MM.1S (cell line): ENCODE measurements around the gene CILP2.

Experiments
- DNase-seq: peaks from one replicate; pipeline ENCODE4 v3.0.0-alpha.2; 2015
- H2AFZ ChIP-seq: fragments of 300-600 bp; sonication (generic); 2 replicates; pipeline ENCODE4 v1.6.0; 2016; ENCODE audit warnings: antibody characterized with exemption, low read length
- H3F3A ChIP-seq: fragments of 300-600 bp; sonication (generic); 2 replicates; pipeline ENCODE4 v1.6.1; 2016; ENCODE audit warnings: mild to moderate bottlenecking, antibody characterized with exemption, low read length, moderate library complexity, mixed read lengths; ENCODE audit not compliant: insufficient read depth
- H3K27ac ChIP-seq: fragments of 300-600 bp; sonication (generic); 2 replicates; pipeline ENCODE4 v1.5.1; 2016; ENCODE audit warnings: mild to moderate bottlenecking, low read length
- H3K27me3 ChIP-seq: fragments of 300-600 bp; sonication (generic); replicated peaks from 2 replicates; pipeline ENCODE4 v1.6.0; 2016; ENCODE audit warnings: low read length; ENCODE audit not compliant: insufficient read depth
- H3K36me3 ChIP-seq: fragments of 300-600 bp; sonication (generic); replicated peaks from 2 replicates; pipeline ENCODE4 v1.6.1; 2016; ENCODE audit warnings: mild to moderate bottlenecking, low read length, mixed read lengths; ENCODE audit not compliant: insufficient read depth
- H3K4me1 ChIP-seq: fragments of 300-600 bp; sonication (generic); 2 replicates; pipeline ENCODE4 v1.6.1; 2016; ENCODE audit warnings: low read length, mixed read lengths
- H3K4me2 ChIP-seq: fragments of 300-600 bp; sonication (generic); 2 replicates; pipeline ENCODE4 v1.6.0; 2016; ENCODE audit warnings: low read depth, low read length
- H3K4me3 ChIP-seq: fragments of 300-600 bp; sonication (generic); 2 replicates; pipeline ENCODE4 v1.5.1; 2016; ENCODE audit warnings: low read length, mixed read lengths
- H3K79me2 ChIP-seq: fragments of 300-600 bp; sonication (generic); 2 replicates; pipeline ENCODE4 v1.6.1; 2016; ENCODE audit warnings: mixed run types, low read length, mixed read lengths
- H3K9ac ChIP-seq: fragments of 300-600 bp; sonication (generic); 2 replicates; pipeline ENCODE4 v1.6.1; 2016; ENCODE audit warnings: low read length, mixed read lengths
- H3K9me2 ChIP-seq: fragments of 300-600 bp; sonication (generic); replicated peaks from 2 replicates; pipeline ENCODE4 v1.6.1; 2016; ENCODE audit warnings: mild to moderate bottlenecking, low read length, mixed read lengths; ENCODE audit not compliant: insufficient read depth
- H3K9me3 ChIP-seq: fragments of 300-600 bp; sonication (generic); replicated peaks from 2 replicates; pipeline ENCODE4 v1.6.1; 2016; ENCODE audit warnings: mild to moderate bottlenecking, low read length, mixed read lengths; ENCODE audit not compliant: insufficient read depth
- H4K20me1 ChIP-seq: fragments of 300-600 bp; sonication (generic); 2 replicates; pipeline ENCODE4 v1.6.1; 2016; ENCODE audit warnings: mild to moderate bottlenecking, low read length, moderate library complexity, mixed read lengths; ENCODE audit not compliant: insufficient read depth
- CTCF ChIP-seq: fragments of 300-600 bp; sonication (generic); IDR thresholded peaks from 2 replicates; pipeline ENCODE4 v1.5.1; 2016; ENCODE audit warnings: antibody characterized with exemption, low read length, mixed read lengths
- EZH2 ChIP-seq: fragments of 300-600 bp; sonication (generic); optimal IDR thresholded peaks from 2 replicates; pipeline ENCODE3; 2017; ENCODE audit warnings: low read depth, mild to moderate bottlenecking, antibody characterized with exemption, low read length, mixed read lengths
- EZH2phosphoT487 ChIP-seq: fragments of 300-600 bp; sonication (generic); IDR thresholded peaks from 2 replicates; pipeline ENCODE4 v1.6.1; 2018; ENCODE audit warnings: antibody characterized with exemption, low read length

The CILP2 gene

DNA sequence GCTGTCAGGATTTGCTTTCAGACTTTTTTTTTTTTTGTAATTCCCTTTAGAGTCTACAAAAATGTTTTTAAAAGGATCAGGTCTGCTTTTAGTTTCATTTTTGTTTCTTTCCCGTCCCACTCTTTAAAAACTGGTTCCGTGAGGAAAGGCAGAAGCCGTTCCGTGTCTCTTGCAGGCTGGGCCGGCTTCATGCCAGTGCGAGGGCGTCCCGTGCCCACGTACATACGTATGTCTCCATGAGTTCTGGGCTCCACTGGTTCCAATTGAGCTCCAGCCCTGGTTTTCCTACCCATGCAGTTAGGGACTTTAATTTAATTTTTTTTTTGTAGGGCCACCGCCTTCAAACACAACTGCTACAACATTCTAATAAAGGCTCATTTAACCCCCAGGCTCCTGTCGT lies 31.5 kb upstream of the CILP2 start:
- no peak overlapping the region for H3K4me2 ChIP-seq
- H3K79me2 ChIP-seq: no peaks in the 10 kb centered on the region
- H3K27ac ChIP-seq: no peak overlapping the region
- H3K9me2 ChIP-seq: no peaks in the 10 kb centered on the region
- H3K36me3 ChIP-seq: no peaks in the 10 kb centered on the region
- H4K20me1 ChIP-seq: no peaks in the 10 kb centered on the region
- no peak for DNase-seq
- no peaks in the 10 kb centered on the region for H3K27me3 ChIP-seq
- no peak overlapping the region for H2AFZ ChIP-seq
- no peak overlapping the region for H3K4me3 ChIP-seq
- no peaks in the 10 kb centered on the region for H3K4me1 ChIP-seq
- H3F3A ChIP-seq: no peaks in the 10 kb centered on the region
- no peak overlapping the region for H3K9ac ChIP-seq
- H3K9me3 ChIP-seq: no peaks in the 10 kb centered on the region
- no peak for TF ChIP-seq CTCF
- TF ChIP-seq EZH2phosphoT487: no peak
- TF ChIP-seq EZH2: no peak

DNA sequence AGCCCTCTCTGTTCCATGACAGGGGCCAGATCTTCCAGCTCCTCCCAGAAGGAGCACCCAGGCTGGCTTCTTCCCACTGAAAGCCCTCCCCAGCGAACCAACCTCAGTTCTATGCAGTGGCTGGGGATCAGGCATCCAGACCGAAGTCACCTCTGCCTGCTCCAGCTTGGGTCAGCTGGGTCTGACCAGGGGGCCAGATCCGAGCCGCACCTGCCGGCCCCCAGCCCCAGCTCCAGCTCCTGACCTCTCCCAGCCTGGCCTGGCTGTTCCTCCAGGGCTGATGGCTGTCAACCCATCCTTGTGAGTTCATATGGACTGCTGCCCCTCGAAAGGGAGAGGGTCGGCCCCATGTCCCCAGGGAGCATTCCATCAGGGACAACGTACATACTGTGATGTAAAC lies 30.7 kb upstream of the CILP2 start:
- TF ChIP-seq EZH2: no peak
- TF ChIP-seq CTCF: no peak
- TF ChIP-seq EZH2phosphoT487: no peak
- H4K20me1 ChIP-seq: no peaks in the 10 kb centered on the region
- H3K36me3 ChIP-seq: no peaks in the 10 kb centered on the region
- no peaks in the 10 kb centered on the region for H3F3A ChIP-seq
- no peak overlapping the region for H3K9ac ChIP-seq
- no peak overlapping the region for H3K4me3 ChIP-seq
- H3K27ac ChIP-seq: no peak overlapping the region
- no peaks in the 10 kb centered on the region for H3K27me3 ChIP-seq
- H2AFZ ChIP-seq: no peak overlapping the region
- DNase-seq: no peak
- H3K79me2 ChIP-seq: no peaks in the 10 kb centered on the region
- no peaks in the 10 kb centered on the region for H3K9me3 ChIP-seq
- no peaks in the 10 kb centered on the region for H3K9me2 ChIP-seq
- H3K4me2 ChIP-seq: no peak overlapping the region
- no peaks in the 10 kb centered on the region for H3K4me1 ChIP-seq

DNA sequence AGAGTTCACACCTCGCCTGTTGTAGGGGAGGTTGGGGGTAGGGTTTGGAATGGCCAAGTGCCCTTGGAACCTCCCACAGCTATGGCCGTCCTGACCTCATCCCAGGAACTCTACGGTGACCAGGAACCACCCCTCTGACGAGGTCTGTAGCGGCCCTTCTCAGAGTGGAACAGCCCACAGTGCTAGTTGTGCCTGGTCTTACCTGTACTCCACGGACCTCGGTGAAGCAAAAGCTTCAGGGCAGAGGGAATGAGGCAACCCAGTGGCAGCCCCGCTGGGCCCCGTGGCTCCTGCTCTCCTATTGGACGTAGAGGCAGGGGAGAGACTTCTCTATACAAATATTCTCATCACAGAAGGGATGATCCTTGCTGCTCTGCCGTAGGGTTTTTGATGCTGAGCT lies 29.8 kb upstream of the CILP2 start:
- Histone ChIP-seq H4K20me1 (no peaks in the 10 kb centered on the region), H3K9ac (no peak overlapping the region), H3K36me3 (no peaks in the 10 kb centered on the region), H2AFZ (no peak overlapping the region), H3K9me2 (no peaks in the 10 kb centered on the region), H3K9me3 (no peaks in the 10 kb centered on the region), H3K4me1 (no peaks in the 10 kb centered on the region), H3F3A (no peaks in the 10 kb centered on the region), H3K27me3 (no peaks in the 10 kb centered on the region), H3K4me3 (no peak overlapping the region), H3K27ac (no peak overlapping the region), H3K79me2 (no peaks in the 10 kb centered on the region), H3K4me2 (no peak overlapping the region)
- DNase-seq: no peak
- no peak for TF ChIP-seq EZH2phosphoT487

GRCh38 chr19:19510432-19510831 lies 27.6 kb upstream of the CILP2 start:
- Histone ChIP-seq H3K9me3 (no peaks in the 10 kb centered on the region), H3K4me1 (no peaks in the 10 kb centered on the region), H3K4me2 (no peak overlapping the region), H3K9ac (no peak overlapping the region), H4K20me1 (no peaks in the 10 kb centered on the region), H3F3A (no peaks in the 10 kb centered on the region), H3K27me3 (no peaks in the 10 kb centered on the region), H3K9me2 (no peaks in the 10 kb centered on the region), H2AFZ (no peak overlapping the region), H3K79me2 (no peaks in the 10 kb centered on the region), H3K4me3 (no peak overlapping the region), H3K27ac (no peak overlapping the region), H3K36me3 (no peaks in the 10 kb centered on the region)
- no peak for TF ChIP-seq CTCF
- no peak for TF ChIP-seq EZH2phosphoT487
- no peak for TF ChIP-seq EZH2
- DNase-seq: no peak
